DMS153 treated with DMSO at 0.1 percent for 48 hours (cell line): ENCODE results near the gene MADCAM1.
"Not testable (repeated sequence)": the region's sequence is repeated elsewhere in the genome, so short reads cannot be mapped to it uniquely, and the experiment has no call there.

Experiments
- DNase-seq: peaks from one replicate; lab custom pipeline; 2025; ENCODE audit not compliant: unreplicated experiment; lab: John Stamatoyannopoulos, UW

MADCAM1 gene

DNA sequence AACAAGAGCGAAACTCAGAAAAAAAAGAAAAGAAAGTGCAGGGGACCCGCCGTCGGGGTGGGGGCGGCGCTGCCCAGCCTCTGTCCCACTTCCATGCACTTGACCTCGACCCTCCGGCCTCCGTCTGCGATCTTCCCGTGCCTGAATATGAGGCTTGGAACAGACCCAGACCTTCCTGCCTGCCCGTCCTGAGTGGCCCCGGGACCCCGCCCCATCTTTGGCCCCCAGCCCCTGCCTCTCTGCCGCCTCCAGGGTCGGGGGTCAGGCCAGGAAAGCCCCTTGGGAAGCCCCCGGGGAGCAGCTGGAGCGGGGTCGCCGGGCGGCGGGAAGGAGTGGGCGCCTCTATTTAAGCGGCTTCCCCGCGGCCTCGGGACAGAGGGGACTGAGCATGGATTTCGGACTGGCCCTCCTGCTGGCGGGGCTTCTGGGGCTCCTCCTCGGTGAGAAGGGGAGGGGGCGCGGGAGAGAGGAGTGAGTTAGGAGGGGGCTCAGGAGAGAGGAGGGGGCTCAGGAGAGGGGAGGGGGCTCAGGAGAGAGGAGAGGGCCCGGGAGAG, at the start of gene MADCAM1:
Gene MADCAM1, plus strand, starts transcription at position 375 of the 554 bp plus-strand sequence. Its CDS starts 14 bp downstream, at position 389.
- no peak for DNase-seq

- no peak for DNase-seq
These were observed 49.2 kb upstream of the MADCAM1 start for GRCh38 chr19:447064-447426.

DNA sequence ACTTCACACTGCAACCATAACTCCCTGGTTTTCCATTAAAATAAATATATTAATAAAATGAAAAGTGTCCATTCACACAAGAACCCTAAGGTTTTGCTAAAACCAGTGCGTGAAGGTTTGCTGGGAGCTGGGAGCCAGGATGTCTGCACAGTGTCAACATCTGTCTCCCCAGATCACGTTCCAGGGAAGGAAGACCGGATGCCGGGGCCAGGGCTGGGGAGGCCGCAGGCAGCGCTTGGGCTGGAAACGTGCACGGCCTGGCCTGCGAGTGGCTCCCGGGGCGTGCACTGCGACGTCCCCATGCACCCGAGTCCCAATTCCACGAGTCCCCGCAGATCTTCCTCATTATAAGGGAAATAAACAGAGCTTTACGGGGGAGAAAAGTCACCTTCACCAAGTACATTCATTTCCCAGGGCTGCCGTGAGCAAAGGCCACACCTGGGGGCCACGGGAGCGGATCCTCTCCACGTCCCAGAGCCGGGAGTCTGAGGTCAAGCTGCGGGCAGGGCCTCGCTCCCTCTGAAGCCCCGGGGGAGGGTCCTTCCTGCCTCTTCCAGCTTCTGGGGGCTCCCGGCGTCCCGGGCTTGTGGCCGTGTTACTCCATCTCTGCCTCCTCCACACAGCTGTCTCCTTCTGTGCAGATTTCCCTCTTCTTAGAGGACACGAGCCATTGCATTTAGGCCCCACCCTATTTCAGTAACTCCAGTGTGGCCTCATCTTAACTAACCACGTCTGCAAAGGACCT, 48.3 kb upstream of the MADCAM1 start:
- no peak for DNase-seq

DNA sequence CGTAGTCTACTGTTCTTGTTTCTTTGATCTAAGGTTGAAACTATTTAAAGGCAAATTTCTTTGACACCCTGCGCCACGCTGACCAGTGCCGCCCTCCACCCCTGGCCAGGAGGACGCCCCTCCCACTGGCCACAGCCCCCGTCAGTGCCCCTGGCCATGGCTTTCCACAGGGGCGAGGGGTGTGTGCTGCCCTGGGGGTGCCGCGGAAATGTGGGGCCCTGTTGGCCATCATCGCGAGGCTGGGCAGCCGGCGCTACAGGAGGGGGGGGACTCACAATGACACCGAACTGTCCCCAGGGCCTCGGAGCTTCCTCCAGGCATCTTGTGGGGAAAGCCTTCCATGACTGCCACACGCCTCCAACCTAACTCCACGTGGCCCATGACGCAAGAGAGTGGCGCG, 46.4 kb upstream of the MADCAM1 start:
- no peak for DNase-seq

DNA sequence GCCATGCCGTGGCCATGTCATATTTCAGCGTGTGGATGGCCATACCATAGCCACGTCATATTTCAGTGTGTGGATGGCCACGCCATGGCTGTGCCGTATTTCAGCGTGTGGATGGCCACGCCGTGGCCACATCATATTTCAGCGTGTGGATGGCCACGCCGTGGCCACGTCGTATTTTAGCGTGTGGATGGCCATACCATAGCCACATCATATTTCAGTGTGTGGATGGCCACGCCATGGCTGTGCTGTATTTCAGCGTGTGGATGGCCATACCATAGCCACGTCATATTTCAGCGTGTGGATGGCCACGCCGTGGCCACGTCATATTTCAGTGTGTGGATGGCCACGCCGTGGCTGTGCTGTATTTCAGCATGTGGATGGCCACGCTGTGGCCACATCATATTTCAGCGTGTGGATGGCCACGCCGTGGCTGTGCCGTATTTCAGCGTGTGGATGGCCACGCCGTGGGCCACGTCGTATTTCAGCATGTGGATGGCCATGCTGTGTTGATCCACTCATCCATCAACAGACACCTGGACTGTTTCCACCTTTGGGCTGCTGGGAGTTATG, 45.3 kb upstream of the MADCAM1 start:
- DNase-seq, result not testable (repeated sequence)

GRCh38 chr19:452829-453228, 43.5 kb upstream of the MADCAM1 start:
- DNase-seq, result no peak

DNA sequence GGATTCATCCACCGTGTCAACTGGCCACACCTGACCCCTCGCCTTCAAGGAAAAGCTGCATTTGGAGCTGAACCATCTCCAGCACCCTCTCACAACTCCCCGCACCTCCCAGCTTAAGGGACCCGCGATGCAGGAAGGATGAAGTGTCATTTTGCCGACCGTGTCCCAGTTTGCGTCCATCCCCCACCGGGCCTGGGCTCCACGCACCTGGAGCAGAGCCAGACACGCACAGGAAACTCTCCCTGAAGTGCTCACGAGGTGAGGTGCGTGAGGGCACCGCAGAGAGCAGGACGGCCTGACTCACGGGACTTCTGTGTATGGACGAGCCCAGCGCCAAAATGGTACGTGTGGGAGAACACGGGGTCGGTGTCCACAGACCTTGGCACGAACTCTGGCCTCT, 42.7 kb upstream of the MADCAM1 start:
- no peak for DNase-seq

DNA sequence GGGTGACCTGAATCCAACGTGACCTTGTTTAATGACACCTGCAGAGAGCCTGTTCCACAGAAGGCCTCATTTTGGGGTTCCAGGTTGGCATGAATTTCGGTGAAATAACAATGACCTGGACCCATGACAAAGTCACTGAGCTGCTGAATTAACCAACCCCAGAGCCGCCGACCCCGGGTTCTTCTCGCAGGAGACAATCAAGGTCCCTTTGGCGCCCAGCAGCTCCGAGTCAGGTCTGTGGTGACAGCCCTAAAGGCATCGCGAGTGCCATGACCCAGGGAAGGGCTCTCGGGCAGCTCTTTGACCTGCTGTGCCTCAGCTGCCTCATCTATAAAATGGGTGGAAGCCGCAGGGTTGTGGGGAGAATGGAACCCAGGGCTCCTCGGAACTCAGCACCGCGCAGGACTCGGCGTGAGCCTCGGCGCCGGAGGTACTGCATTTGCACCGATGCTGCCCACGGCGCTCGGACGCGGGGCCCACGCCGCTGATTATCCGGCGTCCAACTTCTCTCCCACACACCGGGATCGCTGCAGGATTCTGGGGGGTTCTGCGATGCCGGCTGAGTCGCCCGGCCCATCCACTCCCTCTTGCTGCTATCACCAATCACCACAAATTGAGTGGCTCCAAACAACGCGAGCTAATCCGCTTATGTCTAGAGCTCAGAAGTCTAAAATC, 41.1 kb upstream of the MADCAM1 start:
- DNase-seq, result no peak

DNA sequence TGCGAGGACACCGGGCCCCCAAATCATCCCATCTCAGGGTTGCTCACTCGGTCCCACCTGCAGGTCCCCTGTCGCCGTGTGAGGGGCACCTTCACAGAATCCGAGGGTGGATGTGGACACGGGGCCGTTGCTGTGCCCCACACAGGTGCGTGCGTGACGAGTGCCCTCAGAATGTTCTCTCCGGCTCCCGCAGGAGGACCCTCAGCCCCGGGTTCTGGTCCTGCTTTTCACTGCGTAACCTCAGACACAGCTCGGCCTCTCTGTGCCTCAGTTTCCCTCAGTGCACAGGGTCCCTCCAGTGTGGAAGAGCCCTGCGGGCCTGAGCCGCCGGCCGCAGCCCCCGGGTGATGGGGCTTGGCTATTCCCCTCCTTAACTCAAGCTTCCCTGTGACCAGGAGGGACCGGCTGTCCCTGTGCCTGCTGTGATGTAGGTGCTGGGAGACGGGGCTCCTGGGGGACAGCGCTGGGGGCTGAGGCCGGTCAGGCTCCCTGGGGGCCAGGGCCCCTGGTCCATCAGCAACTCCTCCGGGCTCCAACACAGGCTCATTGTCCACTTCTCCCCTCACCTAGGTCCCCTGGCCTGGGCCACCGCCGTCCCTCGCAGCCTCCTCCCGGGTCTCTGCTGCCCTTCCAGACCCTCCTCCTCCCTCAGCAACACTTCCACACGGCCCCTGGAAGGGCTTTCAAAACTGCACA, 40.3 kb upstream of the MADCAM1 start:
- no peak for DNase-seq

DNA sequence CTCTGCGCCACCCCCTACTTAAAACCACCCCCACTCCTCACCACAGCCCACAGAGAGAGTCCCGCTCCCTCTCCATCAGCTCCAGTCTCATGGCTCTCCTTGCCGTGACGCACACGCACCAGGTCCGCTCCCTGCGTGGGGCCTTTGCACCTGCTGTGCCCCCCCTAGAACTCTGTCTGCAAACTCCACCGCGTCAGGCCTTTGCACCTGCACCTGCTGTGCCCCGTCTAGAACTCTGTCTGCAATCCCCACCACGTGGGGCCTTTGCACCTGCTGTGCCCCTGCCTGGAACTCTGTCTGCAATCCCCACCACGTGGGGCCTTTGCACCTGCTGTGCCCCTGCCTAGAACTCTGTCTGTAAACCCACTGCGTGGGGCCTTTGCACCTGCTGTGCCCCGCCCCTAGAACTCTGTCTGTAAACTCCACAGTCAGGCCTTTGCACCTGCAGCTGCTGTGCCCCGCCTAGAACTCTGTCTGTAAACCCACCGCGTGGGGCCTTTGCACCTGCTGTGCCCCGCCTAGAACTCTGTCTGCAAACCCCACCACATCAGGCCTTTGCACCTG, 39.7 kb upstream of the MADCAM1 start:
- no peak for DNase-seq

DNA sequence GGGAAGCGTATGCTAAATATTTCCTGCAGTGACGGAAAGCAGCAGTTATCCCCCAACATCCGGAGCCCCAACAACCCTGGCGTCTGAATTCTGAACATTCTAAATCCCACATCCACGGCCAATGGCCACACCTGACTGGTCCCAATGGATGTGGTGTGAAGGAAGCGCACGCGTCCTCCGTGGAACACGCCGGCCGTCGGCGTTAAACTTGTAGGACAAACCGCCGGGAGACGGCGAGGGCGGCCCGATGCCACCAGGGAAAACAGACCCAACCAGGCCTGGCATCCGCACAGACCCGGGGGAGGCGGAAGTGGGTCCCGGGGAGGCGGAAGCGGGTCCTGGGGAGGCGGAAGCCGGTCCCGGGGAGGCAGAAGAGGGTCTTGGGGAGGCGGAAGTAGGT, 38.6 kb upstream of the MADCAM1 start:
- no peak for DNase-seq

DNA sequence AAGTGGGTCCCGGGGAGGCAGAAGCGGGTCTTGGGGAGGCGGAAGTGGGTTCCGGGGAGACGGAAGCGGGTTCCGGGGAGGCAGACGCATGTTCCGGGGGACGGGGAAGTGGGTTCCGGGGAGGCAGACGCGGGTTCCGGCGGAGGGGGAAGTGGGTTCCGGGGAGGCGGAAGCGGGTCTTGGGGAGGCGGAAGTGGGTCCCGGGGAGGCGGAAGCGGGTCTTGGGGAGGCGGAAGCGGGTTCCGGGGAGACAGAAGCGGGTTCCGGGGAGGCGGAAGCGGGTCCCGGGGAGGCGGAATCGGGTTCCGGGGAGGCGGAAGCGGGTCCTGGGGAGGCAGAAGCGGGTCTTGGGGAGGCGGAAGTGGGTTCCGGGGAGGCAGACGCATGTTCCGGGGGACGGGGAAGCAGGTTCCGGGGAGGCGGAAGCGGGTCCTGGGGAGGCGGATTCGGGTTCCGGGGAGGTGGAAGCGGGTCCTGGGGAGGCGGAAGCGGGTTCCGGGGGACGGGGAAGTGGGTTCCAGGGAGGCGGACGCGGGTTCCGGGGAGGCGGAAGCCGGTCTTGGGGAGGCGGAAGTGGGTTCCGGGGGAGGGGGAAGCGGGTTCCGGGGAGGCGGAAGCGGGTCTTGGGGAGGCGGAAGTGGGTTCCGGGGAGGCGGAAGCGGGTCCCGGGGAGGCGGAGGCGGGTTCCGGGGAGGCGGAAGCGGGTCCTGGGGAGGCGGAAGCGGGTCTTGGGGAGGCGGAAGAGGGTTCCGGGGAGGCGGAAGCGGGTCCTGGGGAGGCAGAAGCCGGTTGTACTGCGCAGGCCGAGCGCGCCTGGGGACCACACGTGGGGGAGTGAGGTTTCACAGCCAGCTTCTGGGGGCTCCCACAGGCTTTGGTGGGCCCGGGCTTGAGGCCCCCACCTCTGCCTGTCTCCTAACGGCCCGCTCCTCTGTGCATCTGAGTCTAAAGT, 37.9 kb upstream of the MADCAM1 start:
- no peak for DNase-seq

DNA sequence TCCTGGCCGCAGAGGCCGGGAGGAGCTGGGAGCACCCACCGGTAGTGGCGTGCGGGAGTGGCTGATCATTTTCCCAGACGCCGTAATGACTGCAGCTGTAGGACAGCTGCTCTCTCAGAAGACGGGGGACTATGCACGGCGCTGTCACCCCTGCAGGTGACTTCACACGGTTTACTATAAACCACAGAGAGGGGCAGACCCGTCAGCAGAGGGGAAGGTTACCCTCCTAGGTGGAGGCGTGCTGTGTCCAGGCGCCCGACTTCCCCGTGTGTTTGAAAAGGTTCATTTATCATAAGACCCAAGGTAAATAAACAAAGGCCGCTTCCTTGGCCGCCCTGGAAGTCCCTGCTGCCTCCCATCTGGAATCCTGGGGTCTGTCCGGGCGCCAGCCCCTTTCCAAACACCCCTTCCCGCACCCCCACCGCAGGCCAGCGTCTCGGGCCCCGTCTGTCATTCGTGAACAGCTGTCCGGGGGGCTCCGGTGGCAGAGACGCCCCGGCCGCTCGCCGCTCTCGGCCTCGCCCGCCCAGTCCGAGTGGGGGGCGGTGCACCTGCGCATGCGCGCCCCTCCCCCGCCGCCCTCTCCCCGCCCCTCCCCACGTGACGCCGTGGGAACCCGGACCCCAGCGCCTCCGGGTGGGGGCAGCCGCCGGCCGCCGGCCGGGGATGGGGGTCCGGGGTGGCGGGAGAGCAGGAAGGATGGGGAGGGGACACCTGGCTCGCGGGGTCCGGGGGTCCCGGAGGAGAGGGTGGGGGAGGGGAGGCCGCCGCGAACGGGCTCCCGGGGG, 36.4 kb upstream of the MADCAM1 start:
- DNase-seq, result peak; percentile 8

DNA sequence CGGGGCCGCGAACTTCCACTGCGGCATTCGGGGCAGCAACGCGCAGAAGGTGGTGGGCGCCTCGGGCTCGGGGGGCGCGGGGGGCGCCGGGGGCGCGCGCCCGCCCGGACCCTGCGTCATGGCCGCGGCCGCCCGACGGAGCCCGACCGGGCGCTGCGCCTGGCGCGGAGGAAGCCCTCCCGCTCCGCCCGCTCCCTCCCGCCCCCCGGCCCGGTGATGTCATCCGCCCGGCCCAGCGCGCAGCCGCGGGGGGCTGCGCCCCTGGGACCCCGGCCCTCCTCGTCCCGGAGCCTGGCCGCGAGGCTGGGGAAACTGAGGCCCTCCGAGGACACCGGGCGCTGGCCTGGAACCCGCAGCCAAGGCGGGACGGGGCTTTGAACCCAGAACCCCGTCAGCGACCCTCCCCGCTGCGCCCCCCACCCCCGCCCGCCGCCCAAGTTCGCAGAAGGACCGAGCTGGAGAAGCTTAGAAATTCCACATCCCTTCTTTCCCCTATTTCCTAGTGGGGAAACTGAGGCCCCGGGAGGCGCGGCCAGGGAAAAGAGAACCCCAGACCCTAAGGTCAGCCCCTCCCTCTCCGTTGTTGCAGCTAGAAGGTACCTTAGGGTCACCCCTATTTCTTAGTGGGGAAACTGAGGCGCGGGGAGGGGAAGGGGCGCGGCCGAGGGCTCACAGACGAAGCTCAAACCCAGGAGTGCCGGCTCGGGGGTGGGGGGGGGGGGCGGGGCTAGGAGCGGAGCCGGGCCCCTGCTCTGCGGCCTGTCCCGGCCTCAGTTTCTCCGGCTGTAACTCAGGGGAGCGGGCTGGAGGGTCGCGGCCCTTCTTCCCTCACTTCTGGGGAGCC, 35.2 kb upstream of the MADCAM1 start, which contains the start of gene SHC2:
Gene SHC2, minus strand, starts transcription at position 157 of the 844 bp plus-strand sequence. Its CDS starts 37 bp downstream, at position 120.
- DNase-seq, result no peak

GRCh38 chr19:461721-462551, 34.4 kb upstream of the MADCAM1 start:
- DNase-seq, result no peak

DNA sequence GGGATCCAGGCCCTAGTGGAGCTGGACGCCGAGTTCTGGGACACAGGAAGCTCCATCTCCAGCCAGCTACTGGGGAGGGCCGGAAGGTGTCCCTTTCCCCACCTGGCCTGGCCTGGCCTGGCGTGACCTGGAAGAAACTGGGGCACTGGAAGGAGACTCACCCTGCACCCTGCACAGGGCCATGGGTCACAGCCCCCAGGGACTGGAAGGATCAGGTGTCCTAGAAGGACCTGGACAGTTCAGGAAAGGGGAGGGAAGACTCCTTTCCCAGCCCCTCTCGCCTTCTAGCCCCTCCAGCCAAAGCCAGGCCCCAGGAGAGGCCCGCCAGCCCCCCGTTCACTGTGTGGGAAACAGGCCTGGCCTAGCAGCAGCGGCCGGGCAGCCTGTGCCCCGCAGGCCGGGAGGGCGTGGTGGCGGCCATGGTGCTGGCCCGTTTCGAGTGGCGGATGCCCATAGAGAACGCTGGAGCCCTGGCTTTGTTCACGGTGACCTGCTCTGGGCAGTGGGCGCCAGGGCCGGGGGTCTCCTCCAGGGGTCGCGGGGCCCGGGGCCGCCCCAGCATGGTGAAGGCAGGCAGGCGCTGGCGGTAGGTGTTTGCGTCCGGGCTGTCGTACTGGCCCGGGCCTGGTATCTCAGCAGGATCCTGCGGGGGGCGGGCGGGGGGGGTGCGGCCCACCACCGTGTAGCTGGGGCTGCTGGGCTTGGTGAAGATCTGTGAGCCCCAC, 32.6 kb upstream of the MADCAM1 start:
- no peak for DNase-seq

DNA sequence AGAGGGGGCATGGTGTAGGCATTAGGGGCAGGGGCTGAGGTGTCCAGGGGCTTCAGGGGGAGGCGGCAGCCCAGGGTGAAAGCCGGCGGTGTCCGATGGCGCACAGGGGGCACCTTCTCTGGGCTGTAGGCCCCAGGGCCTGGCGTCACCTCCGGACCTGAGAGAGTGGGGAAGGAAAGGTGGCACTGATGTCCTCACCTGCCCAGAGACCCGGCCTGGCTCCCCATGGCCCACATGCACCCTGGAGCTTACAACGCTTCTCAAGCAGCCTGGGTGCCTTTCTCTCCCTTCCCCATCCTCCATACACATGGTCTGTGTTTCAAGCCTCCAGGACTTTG, 32.1 kb upstream of the MADCAM1 start:
- DNase-seq, result no peak
